ENCODE results near the gene KLF2.

GRCh38 chr19:16336571-16336970, 11.9 kb downstream of the KLF2 start:
- no peak for TF ChIP-seq POLR2A (IDR thresholded peaks at IDR 0.05)
- no peak for TF ChIP-seq CTCF (IDR thresholded peaks at IDR 0.05)
- no peak for TF ChIP-seq POLR2AphosphoS5 (IDR thresholded peaks at IDR 0.05; ENCODE audit: insufficient read depth in 1 of 2, low read depth in 1 of 2)
